ENCODE data around the gene RAD51B.
"Not testable (repeated sequence)": the region's sequence is repeated elsewhere in the genome, so short reads cannot be mapped to it uniquely, and the experiment has no call there.

RAD51B gene

DNA sequence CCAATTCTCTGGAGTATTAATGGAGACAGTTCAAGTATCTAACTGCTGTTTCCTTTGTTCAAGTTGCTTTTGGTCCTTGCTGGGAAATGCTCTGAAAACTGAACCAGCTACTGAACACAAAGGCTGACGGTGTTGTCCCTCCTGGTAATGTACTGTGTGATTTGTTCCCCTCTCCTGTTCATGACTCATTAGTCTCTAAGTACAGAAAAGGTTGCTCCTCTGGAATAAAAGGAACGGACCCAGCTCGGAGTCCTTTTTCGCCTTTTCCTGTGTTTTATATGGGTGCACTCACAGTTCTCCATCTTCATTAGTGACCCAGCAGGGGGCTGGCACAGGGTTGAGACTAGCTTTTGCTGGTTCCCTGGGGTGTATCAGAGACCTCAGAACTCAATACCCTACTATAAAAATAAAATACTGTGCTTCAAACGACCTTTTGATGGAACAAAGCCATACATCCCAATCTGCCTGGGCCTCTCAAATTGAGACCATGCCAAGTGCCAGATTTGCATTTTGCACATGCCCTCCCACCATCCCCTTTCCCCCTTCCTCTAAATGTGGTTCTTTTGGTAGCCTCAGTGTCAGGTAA is 269.7 kb downstream of the RAD51B start:
- H3K4me3 ChIP-seq (ENCODE audit: low read depth, low read length) = no peak overlapping the region
- TF ChIP-seq CTCF (IDR thresholded peaks at IDR 0.05; ENCODE audit: low read depth, low read length, missing control alignments) = no peak
- no peak for DNase-seq (ENCODE audit: low read depth)

GRCh38 chr14:68094158-68094557 is 274.6 kb downstream of the RAD51B start:
- no peak for DNase-seq (ENCODE audit: low read depth)
- no peak overlapping the region for H3K4me3 ChIP-seq (ENCODE audit: low read depth, low read length)
- no peak for TF ChIP-seq CTCF (IDR thresholded peaks at IDR 0.05; ENCODE audit: low read depth, low read length, missing control alignments)

DNA sequence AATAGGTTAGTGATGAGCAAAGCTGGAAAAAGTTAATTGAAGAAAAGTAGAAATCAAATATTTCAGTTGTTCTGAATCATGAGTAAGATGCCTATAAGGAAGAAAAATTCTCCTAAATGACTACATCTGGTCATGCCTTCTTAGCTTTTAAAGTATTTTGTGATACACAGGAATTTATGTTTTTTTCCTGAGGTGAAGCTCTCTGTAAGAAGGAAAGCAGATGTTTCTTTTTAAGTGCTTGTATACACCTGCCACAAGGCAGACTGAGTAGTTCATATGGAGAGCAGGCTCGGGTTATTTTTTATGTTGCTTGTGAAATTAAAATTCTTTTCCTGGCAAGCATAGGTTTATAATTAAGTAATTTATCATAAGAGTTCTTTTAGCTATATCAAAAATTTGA is 275.2 kb downstream of the RAD51B start:
- TF ChIP-seq CTCF (IDR thresholded peaks at IDR 0.05; ENCODE audit: low read depth, low read length, missing control alignments) = no peak
- DNase-seq (ENCODE audit: low read depth) = no peak

GRCh38 chr14:68097727-68098126 is 278.1 kb downstream of the RAD51B start:
- no peak overlapping the region for H3K4me3 ChIP-seq (ENCODE audit: low read depth, low read length)
- no peak for TF ChIP-seq CTCF (IDR thresholded peaks at IDR 0.05; ENCODE audit: low read depth, low read length, missing control alignments)
- DNase-seq (ENCODE audit: low read depth) = no peak

More for the DNA sequence above, 275.2 kb downstream of the RAD51B start:
- no peak overlapping the region for H3K4me3 ChIP-seq (ENCODE audit: low read depth, low read length)

- no peak for DNase-seq (ENCODE audit: low read depth)
- no peak overlapping the region for H3K4me3 ChIP-seq (ENCODE audit: low read depth, low read length)
- no peak for TF ChIP-seq CTCF (IDR thresholded peaks at IDR 0.05; ENCODE audit: low read depth, low read length, missing control alignments)
These were observed 279.3 kb downstream of the RAD51B start for GRCh38 chr14:68098834-68099233.

DNA sequence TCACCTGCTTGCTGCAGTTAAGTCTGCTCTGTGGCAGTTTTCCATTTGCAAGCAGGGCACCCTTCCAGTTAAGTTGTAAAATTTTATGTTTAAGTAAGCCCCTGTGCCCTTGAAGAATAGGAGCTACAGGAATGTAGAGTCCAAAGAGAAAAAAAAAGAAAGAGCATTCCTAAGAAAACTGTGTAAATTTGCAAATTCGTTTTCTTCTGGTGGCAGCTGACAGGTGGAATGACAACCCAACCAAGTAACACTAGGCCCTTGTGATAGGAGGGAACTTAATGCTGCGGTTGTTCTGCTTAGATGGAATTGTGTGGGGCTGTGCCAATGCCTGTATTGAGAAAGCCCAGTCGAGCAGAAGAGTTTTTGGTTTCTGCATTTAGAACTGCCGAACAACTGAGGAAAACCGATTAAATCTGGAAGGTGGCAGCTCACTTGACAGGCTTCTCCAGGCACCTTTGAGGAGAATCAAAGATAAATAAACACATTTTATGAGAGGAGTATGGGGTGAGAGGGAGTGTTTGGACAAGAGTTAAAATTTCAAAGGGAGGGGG is 280.0 kb downstream of the RAD51B start:
- DNase-seq (ENCODE audit: low read depth) = no peak
- no peak for TF ChIP-seq CTCF (IDR thresholded peaks at IDR 0.05; ENCODE audit: low read depth, low read length, missing control alignments)
- H3K4me3 ChIP-seq (ENCODE audit: low read depth, low read length) = no peak overlapping the region

DNA sequence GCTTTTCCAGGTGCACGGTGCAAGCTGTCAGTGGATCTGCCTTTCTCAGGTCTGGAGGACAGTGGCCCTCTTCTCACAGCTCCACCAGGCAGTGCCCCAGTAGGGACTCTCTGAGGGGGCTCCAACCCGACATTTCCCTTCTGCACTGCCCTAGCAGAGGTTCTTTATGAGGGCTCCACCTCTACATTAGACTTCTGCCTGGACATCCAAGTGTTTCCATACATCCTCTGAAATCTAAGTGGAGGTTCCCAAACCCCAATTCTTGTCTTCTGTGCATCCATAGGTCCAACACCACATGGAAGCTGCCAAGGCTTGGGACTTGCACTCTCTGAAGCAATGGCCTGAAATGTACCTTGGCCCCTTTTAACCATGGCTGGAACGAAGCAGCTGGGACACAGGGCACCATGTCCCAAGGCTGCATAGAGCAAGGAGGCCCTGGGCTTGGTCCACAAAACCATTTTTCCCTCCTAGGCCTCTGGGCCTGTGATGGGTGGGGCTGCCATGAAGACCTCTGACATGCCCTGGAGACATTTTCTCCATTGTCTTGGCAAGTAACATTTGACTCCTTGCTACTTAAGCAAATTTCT is 282.2 kb downstream of the RAD51B start:
- DNase-seq (ENCODE audit: low read depth); H3K4me3 ChIP-seq (ENCODE audit: low read depth, low read length): not testable (repeated sequence)
